HepG2 (cell line): ENCODE data around the gene MLLT10. TPM values are rescaled to one million over a fixed set of nuclear protein-coding genes. Genes with fewer than 3 reads are reported as not detected.

ENCODE experiments used
- ATAC-seq: fragments of 200-7000 bp; cut with Tn5 transposase; 3 replicates; pipeline ENCODE4 v1.9.1; 2020; ENCODE audit warnings: mild to moderate bottlenecking, moderate library complexity
- BruUV-seq: library from RNA; stranded (reverse); fragments of 400-500 nt; replicated peaks from 2 replicates; lab custom pipeline; 2021; lab: Mats Ljungman, UMichigan
- CTCF ChIA-PET: fragments of 300-600 bp; formaldehyde crosslinking; extraction: SDS; loops from one replicate; lab custom pipeline; 2021; ENCODE audit warnings: low total read pairs, inconsistent platforms, low intra/inter-chr PET ratio; lab: Yijun Ruan, JAX
- POLR2A ChIA-PET: fragments of 350-600 bp; sonication (Branson Sonifier 250); formaldehyde crosslinking; loops from one replicate; lab custom pipeline; 2020; ENCODE audit warnings: antibody characterized with exemption, inconsistent platforms; lab: Yijun Ruan, JAX
- DNase-seq: peaks from one replicate; pipeline ENCODE4 v3.0.0-alpha.2; 2015; ENCODE audit warnings: low spot score
- FAIRE-seq: peaks from 3 replicates; lab custom pipeline; 2011; peaks lifted over from hg19 to GRCh38; lab: Jason Lieb, UNC
- H2AFZ ChIP-seq: one replicate; pipeline ENCODE4 v1.6.1; 2011; ENCODE audit warnings: low read length, inconsistent platforms
- H3K27ac ChIP-seq: fragments of 300-600 bp; 3 replicates; pipeline ENCODE4 v1.8.0; 2011; ENCODE audit warnings: mixed run types, mild to moderate bottlenecking, mixed read lengths, low read length, inconsistent platforms; ENCODE audit not compliant: insufficient read depth; ENCODE audit errors: extremely low read length
- H3K27me3 ChIP-seq, 2 experiments: fragments of 200-600 bp in 1 of 2; 2 replicates in 1 of 2; 3 replicates in 1 of 2; pipeline versions ENCODE4 v1.6.0 to v1.8.0; 2011; ENCODE audit warnings: low read length in 2 of 2, mild to moderate bottlenecking in 2 of 2, moderate library complexity in 2 of 2, inconsistent platforms in 1 of 2; ENCODE audit not compliant: insufficient read depth in 2 of 2, control insufficient read depth in 1 of 2
- H3K36me3 ChIP-seq, 2 experiments: fragments of 200-600 bp in 1 of 2; replicated peaks in 1 of 2; 2 replicates in 1 of 2; 3 replicates in 1 of 2; pipeline versions ENCODE4 v1.5.1 to v1.8.0; 2011; ENCODE audit warnings: low read length in 2 of 2, inconsistent platforms in 1 of 2; ENCODE audit not compliant: insufficient read depth in 2 of 2, control insufficient read depth in 1 of 2
- H3K4me1 ChIP-seq: 2 replicates; pipeline ENCODE4 v1.5.1; 2012; ENCODE audit warnings: low read length, inconsistent platforms; ENCODE audit not compliant: insufficient read depth
- H3K4me2 ChIP-seq: 2 replicates; pipeline ENCODE4 v1.6.0; 2011; ENCODE audit warnings: low read depth, low read length, inconsistent platforms
- H3K4me3 ChIP-seq, 3 experiments: fragments of 200-600 bp in 1 of 3; sonication (generic), shearing (Covaris generic) in 1 of 3; replicated peaks in 1 of 3; 2 replicates each; pipeline ENCODE4 v1.5.1; 2011 to 2016; ENCODE audit warnings: low read length in 3 of 3, inconsistent platforms in 2 of 3, low read depth in 2 of 3, mild to moderate bottlenecking in 2 of 3, control low read depth in 1 of 3, mixed read lengths in 1 of 3; ENCODE audit not compliant: insufficient read depth in 1 of 3
- H3K79me2 ChIP-seq: one replicate; pipeline ENCODE4 v1.6.1; 2011; ENCODE audit warnings: low read length, inconsistent platforms; ENCODE audit not compliant: insufficient read depth
- H3K9ac ChIP-seq: 2 replicates; pipeline ENCODE4 v1.6.0; 2011; ENCODE audit warnings: mild to moderate bottlenecking, low read depth, low read length, inconsistent platforms; ENCODE audit not compliant: insufficient read depth
- H3K9me3 ChIP-seq: 2 replicates; pipeline ENCODE4 v1.5.1; 2012; ENCODE audit warnings: mild to moderate bottlenecking, low read length
- H4K20me1 ChIP-seq: 2 replicates; pipeline ENCODE4 v1.6.0; 2011; ENCODE audit warnings: inconsistent platforms, mild to moderate bottlenecking, low read length, moderate library complexity; ENCODE audit not compliant: insufficient read depth
- AHDC1 ChIP-seq: sonication (generic); formaldehyde crosslinking; IDR thresholded peaks from 2 replicates; pipeline ENCODE4 v1.5.1; 2020; ENCODE audit warnings: mild to moderate bottlenecking, missing genetic modification reagents, borderline replicate concordance
- DNMT3B ChIP-seq: conservative IDR thresholded peaks from 2 replicates; pipeline ENCODE4 v1.6.1; 2016; ENCODE audit warnings: missing biosample characterization, control low read depth
- FOXP1 ChIP-seq, 2 experiments: fragments of 450-650 bp in 1 of 2; IDR thresholded peaks; 2 replicates each; pipeline ENCODE4 v1.6.1; 2017 to 2018; ENCODE audit warnings: antibody characterized with exemption in 1 of 2
- GTF3A ChIP-seq: sonication (generic); formaldehyde crosslinking; conservative IDR thresholded peaks from 2 replicates; pipeline ENCODE4 v1.4.0; 2020; ENCODE audit warnings: mild to moderate bottlenecking, missing genetic modification reagents
- HDAC1 ChIP-seq: sonication (generic); formaldehyde crosslinking; IDR thresholded peaks from 2 replicates; pipeline ENCODE4 v1.5.1; 2020; ENCODE audit warnings: mild to moderate bottlenecking, missing genetic modification reagents
- HNRNPK ChIP-seq: fragments of 200-400 bp; formaldehyde crosslinking; IDR thresholded peaks from 2 replicates; pipeline ENCODE4 v1.6.1; 2018; ENCODE audit warnings: low read length, low read depth, moderate library complexity, mild to moderate bottlenecking; ENCODE audit not compliant: poor library complexity, severe bottlenecking
- SAP130 ChIP-seq: IDR thresholded peaks from 2 replicates; pipeline ENCODE4 v1.6.1; 2016; ENCODE audit warnings: low read depth
- ZFX ChIP-seq: sonication (generic); formaldehyde crosslinking; IDR thresholded peaks from 2 replicates; pipeline ENCODE4 v1.4.0; 2020; ENCODE audit warnings: mild to moderate bottlenecking, low read depth, missing genetic modification reagents, moderate library complexity
- ZFY ChIP-seq: sonication (generic); formaldehyde crosslinking; IDR thresholded peaks from 2 replicates; pipeline ENCODE4 v1.4.0; 2020; ENCODE audit warnings: missing genetic modification reagents
- ZMYM4 ChIP-seq: sonication (generic); formaldehyde crosslinking; IDR thresholded peaks from 2 replicates; pipeline ENCODE4 v1.8.1; 2023; ENCODE audit warnings: mild to moderate bottlenecking, missing genetic modification reagents
- WGBS: methylation state at CpG from one replicate; pipeline ENCODE4 v1.1.6; 2017; ENCODE audit warnings: low lambda C conversion rate; 5-methylcytosine and 5-hydroxymethylcytosine counted together
- in situ Hi-C: cut with HindIII; loops from 2 replicates; pipeline ENCODE4 v1.10.0; 2017; ENCODE audit warnings: low pct_unique_long_range_greater_than_20kb; ENCODE audit not compliant: extremely low pct_ligation_motif_present
- intact Hi-C: fragments of 100-400 bp; cut with micrococcal nuclease; formaldehyde crosslinking; loops from one replicate; pipeline ENCODE4 v1.10.0; 2022; ENCODE audit not compliant: unreplicated experiment
- polyA plus RNA-seq, 8 experiments: library from polyadenylated mRNA; depleted of rRNA in 3 of 8; stranded (reverse) in 7 of 8; unstranded in 1 of 8; fragments of >200 nt; fragmentation: Illumina TruSeq in 4 of 8; extraction: Trizol in 4 of 8; gene quantifications; 2 replicates each; pipeline versions ENCODE4 v1.2.1 to v1.2.3, GENCODE V29; 2011 to 2016; ENCODE audit warnings: low read depth in 4 of 8, missing spikeins in 1 of 8, mixed read lengths in 1 of 8; ENCODE audit not compliant: insufficient read depth in 1 of 8
- total RNA-seq, 5 experiments: library from RNA; depleted of rRNA; stranded (reverse); fragments of >200 nt; fragmentation: Illumina TruSeq; extraction: Trizol; gene quantifications; 2 replicates each; pipeline ENCODE4 v1.2.3, GENCODE V29; 2016; ENCODE audit warnings: low read depth in 1 of 5

The MLLT10 gene
- total and polyA plus RNA-seq, 2 of the 13 experiments (the other 11 are each of a cell fraction or from before 2014, with no cell fraction given) = 51.3 to 84.1 TPM

DNA sequence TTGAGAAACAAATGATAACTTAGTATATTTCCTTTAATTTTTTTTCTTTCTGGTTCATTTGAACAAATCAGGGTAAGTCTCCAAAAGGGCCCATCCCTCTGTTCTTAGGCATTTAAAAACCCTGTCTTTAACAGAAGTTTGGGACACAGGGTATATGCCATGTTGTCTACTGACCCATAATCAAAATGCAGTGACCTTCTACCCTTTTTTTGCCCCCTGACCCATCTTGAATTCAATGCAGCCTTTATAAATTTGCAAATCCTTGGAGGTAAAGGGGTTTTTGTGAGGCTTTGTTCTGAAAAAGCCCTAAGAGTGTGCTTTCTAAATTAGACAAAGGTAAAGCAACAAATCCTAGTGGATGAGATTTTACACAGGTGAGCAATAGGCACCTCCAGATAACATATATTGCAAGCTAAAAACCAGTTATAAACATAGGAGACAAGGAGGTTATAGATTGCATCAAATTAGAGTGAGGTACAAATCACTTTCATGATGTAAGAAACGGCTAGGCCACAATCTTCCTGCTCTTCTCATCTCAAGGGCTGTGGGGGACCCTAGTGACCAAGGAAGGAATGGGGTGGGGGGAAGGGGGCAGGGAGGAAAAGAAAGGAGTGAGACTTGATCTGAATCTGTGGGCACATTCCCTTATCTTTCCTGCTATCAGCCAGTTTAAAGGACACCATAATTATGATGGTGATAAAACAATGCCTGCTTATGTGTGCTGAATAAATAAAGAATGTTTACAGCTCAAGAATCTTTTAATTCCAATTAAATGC is 11.2 kb upstream of the MLLT10 start:
- Histone ChIP-seq H4K20me1 (no peaks in the 10 kb centered on the region), H3K9ac (no peak overlapping the region), H3K79me2 (peaks cover 7% of the 10 kb centered on the region), H3K4me3 (no peak overlapping the region), H3K4me1 (peaks cover 43% of the 10 kb centered on the region), H3K4me2 (no peak overlapping the region), H3K27ac (no peak overlapping the region), H3K27me3 (no peaks in the 10 kb centered on the region), H3K9me3 (no peaks in the 10 kb centered on the region), H2AFZ (no peak overlapping the region), H3K36me3 (no peaks in the 10 kb centered on the region)
- POLR2A ChIA-PET = interaction anchor here (0.9 to 5.0 kb wide), 2 partner anchors 25 to 26 kb away, joined by 3 to 294 read pairs; no protein-coding TSS in a partner anchor
- in situ Hi-C loops = loop anchor here (25.0 kb wide), 1 partner anchor 789 kb away; the partner anchor contains the start of genes BMI1 and COMMD3
- 90% methylated on average over 1 of the region's 1 CpG for WGBS
- TF ChIP-seq HNRNPK = peak; percentile 71
- no peak for TF ChIP-seq GTF3A (CRISPR knock-in tag)
- CTCF ChIA-PET = no interaction called here
- intact Hi-C loops = no loop called here
- DNase-seq (no peak), ATAC-seq (no peak), FAIRE-seq (no peak)
- no TSS peak for BruUV-seq

DNA sequence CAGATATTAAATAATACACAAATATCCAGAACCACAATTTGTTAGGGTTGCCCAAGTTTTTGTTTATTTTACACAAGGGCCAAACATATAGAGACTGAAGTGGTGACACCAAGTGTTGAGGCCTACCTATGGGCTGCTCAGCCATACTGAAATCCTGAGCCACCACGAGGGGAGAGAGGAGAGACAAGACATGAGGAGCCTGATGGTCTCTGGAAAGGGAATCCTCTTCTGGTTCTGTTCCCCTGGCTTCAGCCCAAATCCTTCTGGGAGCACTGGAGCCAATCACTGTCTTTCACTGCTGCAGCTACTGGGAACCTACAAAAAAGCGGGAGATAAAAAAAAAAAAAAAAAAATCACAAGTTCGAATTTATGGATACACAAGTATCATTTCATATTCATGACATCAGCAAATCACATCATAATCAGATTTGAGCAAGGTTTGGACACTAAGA is 10.4 kb upstream of the MLLT10 start:
- no peaks in the 10 kb centered on the region for H3K9me3 ChIP-seq
- no peak for ATAC-seq
- peak; percentile 54 for DNase-seq
- no peaks in the 10 kb centered on the region for H3K36me3 ChIP-seq
- peak overlapping the region in 1 of 3 experiments; percentile 77; a peak in 2 of 6 replicates for H3K4me3 ChIP-seq
- ChIA-PET CTCF (no interaction called here), POLR2A (interaction anchor here (5.0 kb wide), 1 partner anchor 26 kb away, joined by 294 read pairs; no protein-coding TSS in a partner anchor)
- intact Hi-C loops (loop anchor here (2.0 kb wide), 1 partner anchor 27 kb away; no protein-coding TSS in a partner anchor), in situ Hi-C loops (loop anchor here (25.0 kb wide), 1 partner anchor 789 kb away; the partner anchor contains the start of genes BMI1 and COMMD3)
- peak overlapping the region; percentile 95 for H3K4me2 ChIP-seq
- H3K9ac ChIP-seq = peak overlapping the region; percentile 92; the same call in 1 of the 2 replicates
- no TSS peak for BruUV-seq
- H2AFZ ChIP-seq = peak overlapping the region; percentile 48
- peaks cover 43% of the 10 kb centered on the region for H3K4me1 ChIP-seq
- peaks cover 15% of the 10 kb centered on the region for H3K79me2 ChIP-seq
- H3K27ac ChIP-seq = peak overlapping the region; percentile 95
- no peaks in the 10 kb centered on the region for H3K27me3 ChIP-seq
- no peak for FAIRE-seq
- 55% methylated on average over 3 of the region's 3 CpGs for WGBS
- H4K20me1 ChIP-seq = no peaks in the 10 kb centered on the region
- TF ChIP-seq FOXP1 (IDR thresholded peaks at IDR 0.05) (no peak), FOXP1 (CRISPR knock-in tag; IDR thresholded peaks at IDR 0.05) (0 out of 2 replicates have a peak, but pooled peaks have one; percentile 10), AHDC1 (no peak), ZFX (peak; percentile 93), ZMYM4 (CRISPR knock-in tag) (no peak), DNMT3B (CRISPR knock-in tag) (no peak), SAP130 (CRISPR knock-in tag) (peak; percentile 19; the same call in 1 of the 2 replicates), ZFY (CRISPR knock-in tag) (peak; percentile 82), HDAC1 (CRISPR knock-in tag) (peak; percentile 40; the same call in 1 of the 2 replicates)
